Colonic mucosa (tissue), 4 donors: ENCODE results near the gene CCDC157. TPM values are rescaled to one million over a fixed set of nuclear protein-coding genes. Genes with fewer than 3 reads are reported as not detected.

ENCODE experiments used
- DNase-seq: peaks from one replicate; pipeline ENCODE4 v3.0.0-alpha.2; 2020
- H3K27ac ChIP-seq: fragments of 200-600 bp; one replicate; pipeline ENCODE4 v1.8.0; 2021
- H3K27me3 ChIP-seq: fragments of 200-600 bp; one replicate; pipeline ENCODE4 v1.8.0; 2021
- H3K36me3 ChIP-seq: fragments of 200-600 bp; one replicate; pipeline ENCODE4 v1.8.0; 2021
- H3K4me1 ChIP-seq: fragments of 200-600 bp; one replicate; pipeline ENCODE4 v1.8.0; 2021; ENCODE audit warnings: mild to moderate bottlenecking
- H3K4me3 ChIP-seq: fragments of 200-600 bp; one replicate; pipeline ENCODE4 v1.8.0; 2021
- H3K9ac ChIP-seq, 2 donors: one replicate each; pipeline ENCODE4 v1.7.0; 2013; ENCODE audit warnings: control low read depth in 2 of 2, low read depth in 2 of 2, low read length in 2 of 2
- H3K9me3 ChIP-seq: fragments of 200-600 bp; one replicate; pipeline ENCODE4 v1.8.0; 2021
- CTCF ChIP-seq: fragments of 200-600 bp; IDR thresholded peaks from one replicate; pipeline ENCODE4 v1.8.0; 2022; ENCODE audit warnings: antibody characterized with exemption, mild to moderate bottlenecking
- intact Hi-C: fragments of 100-400 bp; cut with DNase I; formaldehyde crosslinking; loops from one replicate; pipeline ENCODE4 v1.14.1; 2022
- total RNA-seq, 2 donors: library from RNA; stranded (reverse); fragmentation: NEBNext Ultra II Directional in 1 of 2; extraction: Animal tissue kit (Norgen Biotek cat#: 25700) in 1 of 2; gene quantifications; one replicate each; pipeline ENCODE4 v1.2.1, GENCODE V29; 2021
- donor health status: healthy.
- donor health status: DM: no; HTN: no; CAD: no.
- donor health status: DM: no; HTN: no; CAD: no.

CCDC157 gene
- total RNA-seq, 2 donors from 2014 or later = 1.1 to 1.6 TPM

GRCh38 chr22:30324014-30324730 is 32.6 kb upstream of the CCDC157 start:
- no peak overlapping the region for H3K4me3 ChIP-seq
- peaks cover 7% of the 10 kb centered on the region for H3K4me1 ChIP-seq
- no peaks in the 10 kb centered on the region for H3K36me3 ChIP-seq

GRCh38 chr22:30325065-30325720 is 31.6 kb upstream of the CCDC157 start:
- intact Hi-C loops = no loop called here
- Histone ChIP-seq H3K27me3 (no peaks in the 10 kb centered on the region), H3K4me3 (peak overlapping the region; percentile 93), H3K36me3 (no peaks in the 10 kb centered on the region), H3K27ac (peak overlapping the region; percentile 87), H3K9me3 (no peaks in the 10 kb centered on the region), H3K9ac (peak overlapping the region; percentile 82 to 94), H3K4me1 (peaks cover 7% of the 10 kb centered on the region)
- DNase-seq = peak; percentile 80
- TF ChIP-seq CTCF = no peak

More at GRCh38 chr22:30324014-30324730, 32.6 kb upstream of the CCDC157 start:
- intact Hi-C loops = no loop called here
- Histone ChIP-seq H3K9ac (no peak overlapping the region), H3K27ac (peak overlapping the region; percentile 87), H3K27me3 (no peaks in the 10 kb centered on the region), H3K9me3 (no peaks in the 10 kb centered on the region)
- DNase-seq = no peak
- no peak for TF ChIP-seq CTCF

- H3K9ac ChIP-seq = peak overlapping the region; percentile 82 to 94
- intact Hi-C loops = no loop called here
Observed at GRCh38 chr22:30325724-30326254, 31.0 kb upstream of the CCDC157 start.

GRCh38 chr22:30326255-30326705 is 30.5 kb upstream of the CCDC157 start:
- H3K4me1 ChIP-seq = peaks cover 7% of the 10 kb centered on the region
- no peaks in the 10 kb centered on the region for H3K36me3 ChIP-seq
- H3K4me3 ChIP-seq = peak overlapping the region; percentile 93
- H3K27ac ChIP-seq = peak overlapping the region; percentile 87
- no peaks in the 10 kb centered on the region for H3K27me3 ChIP-seq
- intact Hi-C loops = no loop called here
- peak; percentile 58 for DNase-seq
- TF ChIP-seq CTCF = no peak
- H3K9ac ChIP-seq = peak overlapping the region; percentile 82 to 94
- no peaks in the 10 kb centered on the region for H3K9me3 ChIP-seq

More at GRCh38 chr22:30325724-30326254, 31.0 kb upstream of the CCDC157 start:
- Histone ChIP-seq H3K4me3 (peak overlapping the region; percentile 93), H3K36me3 (no peaks in the 10 kb centered on the region), H3K27me3 (no peaks in the 10 kb centered on the region), H3K9me3 (no peaks in the 10 kb centered on the region), H3K4me1 (peaks cover 7% of the 10 kb centered on the region), H3K27ac (peak overlapping the region; percentile 87)
- no peak for DNase-seq
- TF ChIP-seq CTCF = no peak

GRCh38 chr22:30326706-30327362 is 30.0 kb upstream of the CCDC157 start, which contains the start of gene TBC1D10A:
TBC1D10A (minus strand) TSS chr22:30326941; CDS start chr22:30326881, 60 bp downstream.
- intact Hi-C loops = no loop called here
- no peak for TF ChIP-seq CTCF

More at GRCh38 chr22:30326706-30327362, 30.0 kb upstream of the CCDC157 start, which contains the start of gene TBC1D10A:
- DNase-seq = peak; percentile 95
- peak within 1 kb of the TSS; percentile 87 for H3K27ac ChIP-seq
- H3K4me3 ChIP-seq = peak within 1 kb of the TSS; percentile 93
- H3K9me3 ChIP-seq = no peaks in the 10 kb centered on the region
- peaks cover 7% of the 10 kb centered on the region for H3K4me1 ChIP-seq
- H3K36me3 ChIP-seq = no peaks in the 10 kb centered on the region
- peak within 1 kb of the TSS; percentile 82 to 94 for H3K9ac ChIP-seq
- no peaks in the 10 kb centered on the region for H3K27me3 ChIP-seq
